HEK293 (cell line): Measurements from ENCODE around the gene MYH6.

Source experiments
- CTCF ChIA-PET: fragments of 350-600 bp; formaldehyde crosslinking; extraction: SDS; loops from one replicate; lab custom pipeline; 2021; ENCODE audit warnings: antibody characterized with exemption; lab: Yijun Ruan, JAX
- POLR2A ChIA-PET: fragments of 300-600 bp; formaldehyde crosslinking; extraction: SDS; loops from one replicate; lab custom pipeline; 2020; ENCODE audit warnings: antibody characterized with exemption, inconsistent platforms; lab: Yijun Ruan, JAX
- H3K27ac ChIP-seq: fragments of 200-500 bp; sonication (Bioruptor generic); 2 replicates; pipeline ENCODE4 v1.5.1; 2014; ENCODE audit warnings: low read depth, low read length, control low read depth, inconsistent platforms; ENCODE audit errors: extremely low read depth
- H3K36me3 ChIP-seq, 2 experiments: fragments of 200-500 bp in 1 of 2; sonication (Bioruptor generic) in 1 of 2; 1 replicate in 1 of 2; 2 replicates in 1 of 2; pipeline ENCODE4 v1.5.1; 2014 to 2017; ENCODE audit warnings: inconsistent platforms in 2 of 2, low read length in 2 of 2; ENCODE audit not compliant: control insufficient read depth in 2 of 2, insufficient read depth in 1 of 2
- H3K4me1 ChIP-seq: fragments of 200-500 bp; sonication (Bioruptor generic); 2 replicates; pipeline ENCODE4 v1.5.1; 2014; ENCODE audit warnings: mild to moderate bottlenecking, low read length, inconsistent platforms; ENCODE audit not compliant: control insufficient read depth, insufficient read depth
- H3K4me3 ChIP-seq: 2 replicates; pipeline ENCODE4 v1.5.1; 2011; ENCODE audit warnings: low read depth, mild to moderate bottlenecking, control low read depth, low read length, moderate library complexity
- H3K9me3 ChIP-seq: fragments of 200-500 bp; sonication (Bioruptor generic); 2 replicates; pipeline ENCODE4 v1.5.1; 2014; ENCODE audit warnings: low read depth, low read length, inconsistent platforms; ENCODE audit not compliant: control insufficient read depth, insufficient read depth
- HOXA7 ChIP-seq: sonication (generic); formaldehyde crosslinking; IDR thresholded peaks from 2 replicates; pipeline ENCODE4 v1.8.1; 2022; ENCODE audit warnings: missing genetic modification reagents, borderline replicate concordance
- IKZF3 ChIP-seq: fragments of 450-650 bp; IDR thresholded peaks from 2 replicates; pipeline ENCODE4 v1.5.0; 2018; ENCODE audit warnings: missing biosample characterization, mild to moderate bottlenecking, missing genetic modification characterization, moderate library complexity
- SCRT2 ChIP-seq: fragments of 450-650 bp; formaldehyde crosslinking; IDR thresholded peaks from 2 replicates; pipeline ENCODE4 v1.5.1; 2016; ENCODE audit warnings: missing biosample characterization, missing genetic modification characterization
- SETDB1 ChIP-seq: IDR thresholded peaks from one replicate; pipeline ENCODE4 v1.6.1; 2017; ENCODE audit warnings: mild to moderate bottlenecking, low read length, moderate library complexity, mixed read lengths; ENCODE audit not compliant: insufficient read length
- ZNF121 ChIP-seq: fragments of 450-650 bp; formaldehyde crosslinking; IDR thresholded peaks from 2 replicates; pipeline ENCODE4 v1.5.1; 2016; ENCODE audit warnings: missing biosample characterization, missing genetic modification characterization
- ZNF133 ChIP-seq: fragments of 450-650 bp; formaldehyde crosslinking; IDR thresholded peaks from 2 replicates; pipeline ENCODE4 v1.5.1; 2016; ENCODE audit warnings: missing biosample characterization, missing genetic modification characterization
- ZNF140 ChIP-seq: fragments of 450-650 bp; formaldehyde crosslinking; IDR thresholded peaks from 2 replicates; pipeline ENCODE4 v1.5.1; 2016; ENCODE audit warnings: missing biosample characterization, missing genetic modification characterization
- ZNF19 ChIP-seq: fragments of 450-650 bp; formaldehyde crosslinking; IDR thresholded peaks from 2 replicates; pipeline ENCODE4; 2016; ENCODE audit warnings: missing biosample characterization, missing genetic modification characterization, low read depth
- ZNF280D ChIP-seq: fragments of 450-650 bp; formaldehyde crosslinking; IDR thresholded peaks from 2 replicates; pipeline ENCODE4 v1.5.1; 2016; ENCODE audit warnings: missing biosample characterization, missing genetic modification characterization
- ZNF37A ChIP-seq: fragments of 450-650 bp; IDR thresholded peaks from 2 replicates; pipeline ENCODE4 v1.5.1; 2018; ENCODE audit warnings: missing biosample characterization, missing genetic modification characterization
- ZNF398 ChIP-seq: fragments of 450-650 bp; formaldehyde crosslinking; IDR thresholded peaks from 2 replicates; pipeline ENCODE4 v1.5.1; 2017; ENCODE audit warnings: missing biosample characterization, missing genetic modification characterization
- ZNF473 ChIP-seq: fragments of 450-650 bp; formaldehyde crosslinking; IDR thresholded peaks from 2 replicates; pipeline ENCODE4 v1.5.1; 2017; ENCODE audit warnings: missing biosample characterization, missing genetic modification characterization
- ZNF514 ChIP-seq: fragments of 450-650 bp; formaldehyde crosslinking; IDR thresholded peaks from 2 replicates; pipeline ENCODE4 v1.5.1; 2016; ENCODE audit warnings: missing biosample characterization, missing genetic modification characterization
- ZNF549 ChIP-seq: fragments of 450-650 bp; IDR thresholded peaks from 2 replicates; pipeline ENCODE4 v1.5.1; 2018; ENCODE audit warnings: missing biosample characterization, missing genetic modification characterization, mild to moderate bottlenecking, inconsistent platforms, moderate library complexity
- ZNF600 ChIP-seq: fragments of 450-650 bp; formaldehyde crosslinking; IDR thresholded peaks from 2 replicates; pipeline ENCODE4 v1.5.1; 2016; ENCODE audit warnings: missing biosample characterization, missing genetic modification characterization
- ZNF623 ChIP-seq: fragments of 450-650 bp; formaldehyde crosslinking; IDR thresholded peaks from 2 replicates; pipeline ENCODE4 v1.5.1; 2016; ENCODE audit warnings: missing biosample characterization, missing genetic modification characterization
- ZNF645 ChIP-seq: fragments of 450-650 bp; formaldehyde crosslinking; IDR thresholded peaks from 2 replicates; pipeline ENCODE4; 2016; ENCODE audit warnings: missing biosample characterization, missing genetic modification characterization
- ZNF654 ChIP-seq: fragments of 450-650 bp; formaldehyde crosslinking; IDR thresholded peaks from 2 replicates; pipeline ENCODE4 v1.5.1; 2016; ENCODE audit warnings: low read depth, missing biosample characterization, missing genetic modification characterization
- ZNF658 ChIP-seq: fragments of 450-650 bp; formaldehyde crosslinking; IDR thresholded peaks from 2 replicates; pipeline ENCODE4; 2016; ENCODE audit warnings: missing biosample characterization, missing genetic modification characterization
- ZNF660 ChIP-seq: fragments of 450-650 bp; IDR thresholded peaks from 2 replicates; pipeline ENCODE4 v1.5.1; 2018; ENCODE audit warnings: missing biosample characterization, mild to moderate bottlenecking, missing genetic modification characterization
- ZSCAN5A ChIP-seq: fragments of 450-650 bp; formaldehyde crosslinking; IDR thresholded peaks from 2 replicates; pipeline ENCODE4 v1.5.1; 2016; ENCODE audit warnings: missing biosample characterization, missing genetic modification characterization

MYH6 gene

GRCh38 chr14:23354990-23355389 is 53.1 kb downstream of the MYH6 start:
- ChIA-PET POLR2A (no interaction called here), CTCF (interaction anchor here (2.0 kb wide), 1 partner anchor 25 kb away, joined by 8 read pairs; no protein-coding TSS in a partner anchor)
- TF ChIP-seq IKZF3 (tag by site-specific recombination) = no peak
- no peak for TF ChIP-seq ZNF473 (tag by site-specific recombination)
- TF ChIP-seq HOXA7 (CRISPR knock-in tag) = no peak
- TF ChIP-seq ZSCAN5A (tag by site-specific recombination) = no peak
- no peak for TF ChIP-seq ZNF623 (tag by site-specific recombination)
- no peak for TF ChIP-seq ZNF514 (tag by site-specific recombination)
- no peak for TF ChIP-seq ZNF549
- TF ChIP-seq ZNF600 (tag by site-specific recombination) = no peak
- TF ChIP-seq ZNF658 (tag by site-specific recombination) = no peak
- Histone ChIP-seq H3K4me3 (no peak overlapping the region), H3K36me3 (no peaks in the 10 kb centered on the region), H3K27ac (no peak overlapping the region), H3K4me1 (no peaks in the 10 kb centered on the region), H3K9me3 (no peaks in the 10 kb centered on the region)

- Histone ChIP-seq H3K4me3 (no peak overlapping the region), H3K9me3 (no peaks in the 10 kb centered on the region), H3K27ac (no peak overlapping the region), H3K4me1 (no peaks in the 10 kb centered on the region), H3K36me3 (no peaks in the 10 kb centered on the region)
- ChIA-PET POLR2A (interaction anchor here (1.9 kb wide), 1 partner anchor 33 kb away, joined by 7 read pairs; the partner anchor contains the start of gene PABPN1), CTCF (interaction anchor here (0.5 to 2.0 kb wide), 3 partner anchors 15 to 27 kb away, joined by 4 to 8 read pairs (median 4); no protein-coding TSS in a partner anchor)
- TF ChIP-seq ZNF280D (tag by site-specific recombination) (no peak), ZNF19 (tag by site-specific recombination) (no peak), ZNF37A (no peak), ZNF133 (tag by site-specific recombination) (no peak), ZNF121 (tag by site-specific recombination) (no peak), ZNF549 (no peak), SETDB1 (no peak), ZNF660 (tag by site-specific recombination) (no peak), ZNF654 (tag by site-specific recombination) (no peak), ZNF645 (tag by site-specific recombination) (no peak), ZNF140 (tag by site-specific recombination) (no peak), ZNF398 (tag by site-specific recombination) (no peak), SCRT2 (tag by site-specific recombination) (no peak)
Measured at GRCh38 chr14:23353433-23353780, 54.7 kb downstream of the MYH6 start.
